SK-N-MC (cell line): ENCODE results near the gene INPP5B.

ENCODE experiments used
- DNase-seq: peaks from one replicate; pipeline ENCODE4 v3.0.0-alpha.2; 2011; ENCODE audit warnings: low read depth, low spot score
- H3K27ac ChIP-seq: fragments of 200-600 bp; sonication (generic); 2 replicates; pipeline ENCODE4 v1.5.1; 2016; ENCODE audit warnings: mixed run types
- H3K36me3 ChIP-seq: fragments of 200-600 bp; sonication (generic); 2 replicates; pipeline ENCODE4 v1.6.1; 2017; ENCODE audit warnings: antibody characterized with exemption, low read length, mixed read lengths; ENCODE audit not compliant: insufficient read depth
- H3K4me3 ChIP-seq: fragments of 200-600 bp; sonication (generic); 2 replicates; pipeline ENCODE4 v1.5.1; 2016
- H3K9ac ChIP-seq: fragments of 200-600 bp; sonication (generic); 2 replicates; pipeline ENCODE4 v1.8.0; 2017; ENCODE audit warnings: mixed run types, mixed read lengths; ENCODE audit not compliant: insufficient read length
- H3K9me3 ChIP-seq: fragments of 200-600 bp; sonication (generic); 2 replicates; pipeline ENCODE4 v1.6.1; 2017; ENCODE audit warnings: low read depth, mild to moderate bottlenecking, antibody characterized with exemption, low read length, moderate library complexity, mixed read lengths
- EZH2 ChIP-seq: fragments of 200-600 bp; sonication (generic); IDR thresholded peaks from one replicate; pipeline ENCODE4 v1.6.1; 2017; ENCODE audit warnings: antibody characterized with exemption
- FOXP2 ChIP-seq: optimal IDR thresholded peaks from 2 replicates; pipeline ENCODE3; 2011; ENCODE audit warnings: mild to moderate bottlenecking, moderate library complexity; ENCODE audit not compliant: insufficient read depth; ENCODE audit errors: extremely low read length, control extremely low read depth
- POLR2AphosphoS5 ChIP-seq: IDR thresholded peaks from 2 replicates; pipeline ENCODE4 v1.6.1; 2012; ENCODE audit warnings: mild to moderate bottlenecking, low read depth, low read length, borderline replicate concordance

The INPP5B gene

DNA sequence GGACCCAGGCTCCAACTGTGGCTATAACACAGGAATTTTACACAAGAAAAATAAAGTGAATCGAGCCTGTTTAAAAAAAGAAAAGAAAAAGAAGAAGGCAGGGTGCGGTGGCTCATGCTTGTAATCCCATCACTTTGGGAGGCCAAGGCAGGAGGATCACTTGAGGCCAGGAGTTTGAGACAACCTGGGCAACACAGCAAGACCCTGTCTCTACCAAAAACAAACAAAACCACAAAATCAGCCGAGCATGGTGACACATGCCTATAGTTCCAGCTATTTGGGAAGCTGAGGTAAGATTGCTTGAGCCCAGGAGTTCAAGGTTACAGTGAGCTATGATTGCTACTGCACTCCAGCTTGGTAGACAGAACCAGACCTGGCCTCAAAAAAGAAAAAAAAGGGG, 105.2 kb downstream of the INPP5B start:
- peaks cover 20% of the 10 kb centered on the region for H3K36me3 ChIP-seq
- no peak for DNase-seq
- no peak overlapping the region for H3K27ac ChIP-seq
- H3K4me3 ChIP-seq = no peak overlapping the region
- TF ChIP-seq POLR2AphosphoS5 (no peak), FOXP2 (no peak), EZH2 (no peak)
- no peaks in the 10 kb centered on the region for H3K9me3 ChIP-seq
- H3K9ac ChIP-seq = no peak overlapping the region

DNA sequence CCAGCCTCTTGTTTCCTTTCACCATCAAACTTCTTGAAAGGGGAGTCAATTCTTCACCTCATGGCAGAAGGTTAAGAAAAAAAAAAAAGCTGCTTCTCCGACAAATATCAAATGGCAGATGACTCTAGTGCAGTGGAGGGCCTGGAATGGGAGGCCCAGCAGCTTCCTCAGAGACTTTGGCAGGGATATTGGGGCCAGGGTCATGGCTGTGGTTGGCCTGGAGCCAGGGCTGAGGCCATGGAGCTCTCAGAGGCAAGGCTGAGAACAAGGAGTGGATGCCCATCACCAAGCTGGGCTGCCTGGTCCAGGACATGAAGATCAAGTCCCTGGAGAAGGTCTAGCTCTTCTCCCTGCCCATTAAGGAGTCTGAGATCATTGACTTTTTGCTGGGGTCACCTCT, 106.1 kb downstream of the INPP5B start:
- TF ChIP-seq EZH2 (no peak), FOXP2 (no peak), POLR2AphosphoS5 (no peak)
- H3K36me3 ChIP-seq = peaks cover 27% of the 10 kb centered on the region
- H3K27ac ChIP-seq = no peak overlapping the region
- H3K4me3 ChIP-seq = no peak overlapping the region
- H3K9ac ChIP-seq = no peak overlapping the region
- H3K9me3 ChIP-seq = no peaks in the 10 kb centered on the region
- no peak for DNase-seq

DNA sequence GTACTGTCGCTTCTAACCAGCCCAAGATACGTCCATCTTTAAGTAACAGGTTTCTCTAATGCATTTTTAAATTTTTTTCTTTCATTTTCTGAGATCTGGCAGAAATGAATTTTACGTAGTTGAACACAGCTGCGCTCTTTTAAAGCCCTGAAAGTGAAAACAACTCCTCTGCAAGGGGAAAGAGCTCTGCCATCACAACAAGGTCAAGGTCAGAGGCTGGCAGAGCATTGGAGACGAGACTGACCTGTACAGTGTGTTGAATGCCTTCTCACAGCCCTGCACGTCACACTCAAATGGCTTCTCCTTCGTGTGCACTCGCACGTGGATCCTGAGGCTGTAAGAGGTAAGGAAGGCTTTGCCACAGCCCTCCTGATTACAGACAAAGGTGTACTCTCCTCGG, 107.2 kb downstream of the INPP5B start:
- Histone ChIP-seq H3K4me3 (no peak overlapping the region), H3K9me3 (no peaks in the 10 kb centered on the region), H3K36me3 (peaks cover 34% of the 10 kb centered on the region), H3K27ac (no peak overlapping the region), H3K9ac (no peak overlapping the region)
- TF ChIP-seq FOXP2 (no peak), EZH2 (no peak), POLR2AphosphoS5 (no peak)
- DNase-seq = no peak

DNA sequence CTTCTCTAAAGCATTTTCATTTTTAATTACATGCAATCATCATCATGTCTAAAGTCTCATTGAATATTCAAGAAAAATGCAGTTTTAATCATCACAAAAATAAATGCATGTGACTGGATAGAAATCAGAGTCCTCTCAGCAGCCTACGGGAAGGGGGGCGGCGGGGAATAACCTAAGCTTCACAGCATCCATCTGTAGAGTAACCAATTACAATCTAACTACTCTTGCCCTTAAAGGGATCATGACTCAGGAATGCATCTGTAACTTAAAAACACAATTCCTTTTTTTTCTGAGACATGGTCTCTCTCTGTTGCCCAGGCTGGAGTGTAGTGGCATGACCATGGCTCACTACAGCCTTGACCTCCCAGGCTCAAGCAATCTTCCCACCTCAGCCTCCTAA, 110.1 kb downstream of the INPP5B start:
- H3K9me3 ChIP-seq = no peaks in the 10 kb centered on the region
- H3K27ac ChIP-seq = no peak overlapping the region
- no peak for DNase-seq
- no peak overlapping the region for H3K4me3 ChIP-seq
- H3K9ac ChIP-seq = no peak overlapping the region
- peaks cover 53% of the 10 kb centered on the region for H3K36me3 ChIP-seq
- TF ChIP-seq FOXP2 = no peak
- no peak for TF ChIP-seq POLR2AphosphoS5
- no peak for TF ChIP-seq EZH2

DNA sequence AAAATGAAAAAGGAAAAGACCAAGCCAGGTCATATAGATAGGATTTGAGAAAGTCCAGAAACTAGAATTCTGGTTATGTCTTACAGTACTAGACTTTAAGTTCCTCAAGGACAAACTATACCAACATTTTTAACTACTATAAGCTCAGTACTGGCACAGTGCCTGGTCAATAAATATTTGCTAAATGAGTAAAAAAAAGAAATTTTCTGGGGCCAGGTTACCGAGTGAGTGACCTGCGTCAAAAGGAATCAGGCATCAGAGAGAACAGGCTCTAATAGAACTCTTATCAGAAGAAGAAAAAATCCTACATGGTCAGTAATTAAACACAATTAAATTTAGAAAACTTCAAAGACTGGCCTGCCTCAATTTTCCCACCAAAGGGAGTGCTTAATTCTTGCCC, 115.0 kb downstream of the INPP5B start:
- Histone ChIP-seq H3K9me3 (no peaks in the 10 kb centered on the region), H3K9ac (no peak overlapping the region), H3K4me3 (no peak overlapping the region), H3K27ac (no peak overlapping the region), H3K36me3 (peaks cover 49% of the 10 kb centered on the region)
- TF ChIP-seq FOXP2 (no peak), EZH2 (no peak), POLR2AphosphoS5 (no peak)
- no peak for DNase-seq

DNA sequence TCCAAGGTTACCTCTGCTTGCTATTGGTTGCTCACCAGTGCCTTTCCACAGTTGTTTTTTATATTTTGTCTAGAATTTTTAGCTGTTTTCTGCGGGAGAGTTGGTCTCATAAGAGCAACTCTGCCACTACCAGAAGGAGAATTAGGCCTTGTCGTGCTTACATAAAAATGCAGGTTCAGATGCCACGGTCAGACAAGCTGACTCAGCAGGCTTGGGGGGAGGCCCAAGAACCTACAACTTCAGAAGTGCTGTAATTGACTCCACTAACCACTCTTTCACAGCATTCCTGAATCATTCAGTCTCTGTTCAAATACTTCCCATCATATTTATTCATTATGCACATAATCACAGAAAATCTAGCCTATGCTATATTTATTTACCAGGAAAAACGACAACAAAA, 115.7 kb downstream of the INPP5B start:
- H3K36me3 ChIP-seq = peaks cover 45% of the 10 kb centered on the region
- no peak overlapping the region for H3K9ac ChIP-seq
- DNase-seq = no peak
- TF ChIP-seq POLR2AphosphoS5 (no peak), EZH2 (no peak), FOXP2 (no peak)
- no peak overlapping the region for H3K27ac ChIP-seq
- no peaks in the 10 kb centered on the region for H3K9me3 ChIP-seq
- H3K4me3 ChIP-seq = no peak overlapping the region

DNA sequence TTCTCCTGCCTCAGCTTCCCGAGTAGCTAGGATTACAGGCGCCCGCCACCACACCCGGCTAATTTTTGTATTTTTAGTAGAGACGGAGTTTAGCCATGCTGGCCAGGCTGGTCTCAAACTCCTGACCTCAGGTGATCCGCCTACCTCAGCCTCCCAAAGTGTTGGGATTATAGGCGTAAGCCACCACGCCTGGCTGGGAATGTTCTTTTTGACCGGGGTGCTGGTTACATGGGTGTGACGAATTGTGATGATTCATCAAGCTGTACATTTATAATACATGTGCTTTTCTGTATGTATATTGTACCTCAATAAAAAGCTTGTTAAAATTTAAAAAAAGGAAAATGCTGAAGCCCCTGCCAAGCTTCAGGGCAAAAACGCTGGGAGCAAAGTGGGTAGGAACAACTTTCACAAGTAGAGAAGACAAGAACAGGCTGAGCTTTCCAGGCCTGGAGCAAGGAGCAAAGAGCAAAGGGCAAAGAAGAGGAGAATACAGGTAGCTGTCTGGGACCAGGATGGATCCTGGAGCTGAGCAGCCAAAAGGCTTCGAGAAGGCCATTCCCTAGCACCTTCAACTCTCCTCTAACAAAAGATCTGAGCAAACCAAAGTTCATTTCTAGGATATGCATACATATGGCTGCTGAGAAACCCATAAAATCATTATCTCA, 118.3 kb downstream of the INPP5B start:
- no peak overlapping the region for H3K27ac ChIP-seq
- H3K4me3 ChIP-seq = no peak overlapping the region
- TF ChIP-seq EZH2 (no peak), POLR2AphosphoS5 (no peak), FOXP2 (no peak)
- no peak for DNase-seq
- H3K36me3 ChIP-seq = peaks cover 29% of the 10 kb centered on the region
- H3K9ac ChIP-seq = no peak overlapping the region
- H3K9me3 ChIP-seq = no peaks in the 10 kb centered on the region

DNA sequence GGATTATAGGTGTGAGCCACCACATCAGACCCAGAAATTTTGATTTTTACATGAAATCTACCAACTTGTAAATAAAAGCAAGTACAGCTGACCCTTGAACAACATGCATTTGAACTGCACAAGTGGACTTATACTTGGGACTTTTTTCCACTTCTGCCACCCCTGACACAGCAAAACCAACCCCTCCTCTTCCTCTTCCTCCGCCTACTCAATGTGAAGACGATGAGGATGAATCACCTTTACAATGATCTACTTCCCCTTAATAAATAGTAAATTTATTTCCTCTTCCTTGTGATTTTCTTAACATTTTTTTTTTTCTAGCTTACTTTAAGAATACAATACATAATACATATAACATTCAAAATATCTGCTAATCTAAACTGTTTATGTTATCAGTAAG, 121.3 kb downstream of the INPP5B start:
- H3K36me3 ChIP-seq = peaks cover 33% of the 10 kb centered on the region
- DNase-seq = no peak
- H3K9me3 ChIP-seq = no peaks in the 10 kb centered on the region
- H3K4me3 ChIP-seq = no peak overlapping the region
- no peak overlapping the region for H3K9ac ChIP-seq
- H3K27ac ChIP-seq = no peak overlapping the region
- TF ChIP-seq POLR2AphosphoS5 = no peak
- no peak for TF ChIP-seq EZH2
- TF ChIP-seq FOXP2 = no peak

DNA sequence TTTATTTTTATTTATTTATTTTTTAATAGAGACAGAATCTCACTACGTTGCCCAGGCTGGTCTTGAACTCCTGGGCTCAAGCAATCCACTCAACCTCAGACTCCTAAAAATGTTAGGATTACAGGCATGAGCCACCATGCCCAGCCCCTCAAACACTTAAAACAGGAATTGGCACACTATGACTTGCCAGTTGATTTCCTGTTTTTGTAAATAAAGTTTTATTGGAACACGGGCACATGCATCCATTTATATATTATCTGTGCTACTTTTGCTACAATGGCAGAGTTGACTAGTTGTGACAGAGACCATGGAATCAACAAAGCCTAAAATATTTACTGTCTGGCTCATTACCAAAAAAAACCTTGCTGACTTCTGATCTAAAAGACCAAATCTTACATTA, 122.9 kb downstream of the INPP5B start:
- TF ChIP-seq FOXP2 (no peak), POLR2AphosphoS5 (no peak), EZH2 (no peak)
- Histone ChIP-seq H3K4me3 (no peak overlapping the region), H3K9ac (no peak overlapping the region), H3K27ac (no peak overlapping the region), H3K9me3 (no peaks in the 10 kb centered on the region), H3K36me3 (peaks cover 37% of the 10 kb centered on the region)
- no peak for DNase-seq
